ENCODE results near the gene PPFIA2.

Gene PPFIA2

GRCh38 chr12:81274637-81275529 is 484.3 kb downstream of the PPFIA2 start:
- DNase-seq (ENCODE audit: low read depth, low spot score) = no peak

- DNase-seq (ENCODE audit: low read depth, low spot score) = no peak
Measured at GRCh38 chr12:81270385-81270784, 488.8 kb downstream of the PPFIA2 start.

GRCh38 chr12:81263072-81263471 is 496.1 kb downstream of the PPFIA2 start:
- no peak for DNase-seq (ENCODE audit: low read depth, low spot score)

- DNase-seq (ENCODE audit: low read depth, low spot score) = no peak
Measured at GRCh38 chr12:81261508-81262207, 497.5 kb downstream of the PPFIA2 start.

GRCh38 chr12:81259360-81259759 is 499.8 kb downstream of the PPFIA2 start:
- DNase-seq (ENCODE audit: low read depth, low spot score) = no peak

- no peak for DNase-seq (ENCODE audit: low read depth, low spot score)
Measured at GRCh38 chr12:81257947-81258551, 501.1 kb downstream of the PPFIA2 start.

GRCh38 chr12:81255947-81256346 is 503.2 kb downstream of the PPFIA2 start:
- no peak for DNase-seq (ENCODE audit: low read depth, low spot score)

- DNase-seq (ENCODE audit: low read depth, low spot score) = no peak
Measured at GRCh38 chr12:81255456-81255855, 503.7 kb downstream of the PPFIA2 start.

- DNase-seq (ENCODE audit: low read depth, low spot score) = no peak
Measured at GRCh38 chr12:81253360-81253759, 505.8 kb downstream of the PPFIA2 start.

GRCh38 chr12:81252228-81252627 is 506.9 kb downstream of the PPFIA2 start:
- no peak for DNase-seq (ENCODE audit: low read depth, low spot score)

GRCh38 chr12:81249976-81250375 is 509.2 kb downstream of the PPFIA2 start:
- no peak for DNase-seq (ENCODE audit: low read depth, low spot score)

- DNase-seq (ENCODE audit: low read depth, low spot score) = no peak
Measured at GRCh38 chr12:81245907-81246570, 513.1 kb downstream of the PPFIA2 start.

- DNase-seq (ENCODE audit: low read depth, low spot score) = no peak
Measured at GRCh38 chr12:81245458-81245857, 513.7 kb downstream of the PPFIA2 start.

- no peak for DNase-seq (ENCODE audit: low read depth, low spot score)
Measured at GRCh38 chr12:81231574-81232368, 527.4 kb downstream of the PPFIA2 start.

- DNase-seq (ENCODE audit: low read depth, low spot score) = no peak
Measured at GRCh38 chr12:81229759-81230158, 529.4 kb downstream of the PPFIA2 start.

- DNase-seq (ENCODE audit: low read depth, low spot score) = no peak
Measured at GRCh38 chr12:81224626-81225025, 534.5 kb downstream of the PPFIA2 start.

GRCh38 chr12:81222846-81223592 is 536.1 kb downstream of the PPFIA2 start:
- no peak for DNase-seq (ENCODE audit: low read depth, low spot score)

- DNase-seq (ENCODE audit: low read depth, low spot score) = no peak
Measured at GRCh38 chr12:81221681-81222080, 537.5 kb downstream of the PPFIA2 start.

GRCh38 chr12:81216739-81217138 is 542.4 kb downstream of the PPFIA2 start:
- DNase-seq (ENCODE audit: low read depth, low spot score) = no peak

- no peak for DNase-seq (ENCODE audit: low read depth, low spot score)
Measured at GRCh38 chr12:81212996-81213696, 546.0 kb downstream of the PPFIA2 start.
